Esophagus squamous epithelium (tissue), 5 donors: Measurements from ENCODE around the gene KLHL2. TPM values are rescaled to one million over a fixed set of nuclear protein-coding genes. Genes with fewer than 3 reads are reported as not detected.

ENCODE experiments used
- DNase-seq: peaks from one replicate; lab custom pipeline; 2025; lab: John Stamatoyannopoulos, UW
- H3K27ac ChIP-seq, 4 donors: fragments of 200-600 bp; sonication (generic); one replicate each; pipeline ENCODE4 v1.5.1; 2016 to 2019; ENCODE audit warnings: mild to moderate bottlenecking in 1 of 4
- H3K27me3 ChIP-seq, 4 donors: fragments of 200-600 bp; sonication (generic); 1 replicate in 3 of 4; 2 replicates in 1 of 4; pipeline versions ENCODE4 v1.5.1 to v1.6.0; 2017 to 2021; ENCODE audit warnings: antibody characterized with exemption in 1 of 4
- H3K36me3 ChIP-seq, 3 donors: fragments of 200-600 bp; sonication (generic); one replicate each; pipeline ENCODE4 v1.5.1; 2016 to 2019
- H3K4me1 ChIP-seq, 3 donors: fragments of 200-600 bp; sonication (generic); one replicate each; pipeline ENCODE4 v1.5.1; 2017 to 2019
- H3K4me3 ChIP-seq, 4 donors: fragments of 200-600 bp; sonication (generic); 1 replicate in 3 of 4; 2 replicates in 1 of 4; pipeline ENCODE4 v1.5.1; 2016 to 2019; ENCODE audit warnings: mild to moderate bottlenecking in 2 of 4, moderate library complexity in 1 of 4
- H3K9me3 ChIP-seq, 3 donors: fragments of 200-600 bp; sonication (generic); one replicate each; pipeline ENCODE4 v1.5.1; 2016 to 2019
- POLR2A ChIP-seq, 4 donors: fragments of 450-650 bp; IDR thresholded peaks; one replicate each; pipeline ENCODE4 v1.6.1; 2017; ENCODE audit warnings: antibody characterized with exemption in 4 of 4, mild to moderate bottlenecking in 4 of 4, moderate library complexity in 3 of 4
- WGBS, 2 donors: methylation state at CpG; one replicate each; pipeline ENCODE4 v1.1.5; 2018; 5-methylcytosine and 5-hydroxymethylcytosine counted together
- intact Hi-C: fragments of 100-400 bp; cut with DNase I; formaldehyde crosslinking; loops from one replicate; pipeline ENCODE4 v1.15.0; 2022
- total RNA-seq, 4 donors: library from RNA; depleted of rRNA; stranded (reverse); fragments of >200 nt; gene quantifications; one replicate each; pipeline ENCODE4 v1.1.0, GENCODE V29; 2016
- TF ChIP-seq, protein P1 (sequence below), 6 experiments: fragments of 450-650 bp in 4 of 6; fragments of 200-600 bp in 2 of 6; sonication (generic) in 2 of 6; IDR thresholded peaks; one replicate each; pipeline ENCODE4 v1.5.1; 2016 to 2019; ENCODE audit warnings: antibody characterized with exemption in 6 of 6, mild to moderate bottlenecking in 4 of 6, moderate library complexity in 4 of 6
- donor health status: DM: yes; HTN: yes; CAD: no.

The KLHL2 gene
- total RNA-seq, 4 donors from 2014 or later = 25.6 to 44.3 (median 30.8) TPM

DNA sequence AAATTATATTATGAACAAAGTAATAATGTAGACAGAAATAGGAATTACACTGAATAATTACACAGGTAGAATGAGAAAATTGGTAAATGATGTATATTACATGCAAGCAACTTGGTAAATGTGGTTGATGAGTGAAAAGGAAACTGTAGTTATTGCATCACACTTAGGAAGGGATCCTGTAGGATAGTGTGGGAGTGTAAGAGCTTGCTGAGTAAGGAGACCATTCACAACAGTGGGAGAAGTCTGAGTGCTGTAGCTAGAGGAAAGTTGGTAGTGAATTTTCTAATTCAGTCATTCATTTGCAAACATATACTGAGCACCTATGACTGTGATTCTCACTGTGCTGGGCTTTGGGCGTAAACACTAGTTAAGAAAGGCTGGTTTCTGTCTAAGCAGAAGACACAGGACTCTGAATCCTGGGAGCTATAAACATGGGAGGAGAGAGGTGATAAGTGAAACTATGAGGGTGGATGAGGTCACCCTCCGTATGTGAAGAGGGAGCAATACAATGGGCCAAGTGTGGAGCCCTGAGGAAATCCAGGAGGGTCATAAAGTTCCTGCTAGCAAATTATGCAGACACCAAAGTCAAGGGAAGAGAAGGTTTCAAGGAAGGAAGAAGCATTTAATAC lies 157.2 kb downstream of the KLHL2 start:
- no peak for TF ChIP-seq POLR2A (IDR thresholded peaks at IDR 0.05)
- TF ChIP-seq, protein P1, sequence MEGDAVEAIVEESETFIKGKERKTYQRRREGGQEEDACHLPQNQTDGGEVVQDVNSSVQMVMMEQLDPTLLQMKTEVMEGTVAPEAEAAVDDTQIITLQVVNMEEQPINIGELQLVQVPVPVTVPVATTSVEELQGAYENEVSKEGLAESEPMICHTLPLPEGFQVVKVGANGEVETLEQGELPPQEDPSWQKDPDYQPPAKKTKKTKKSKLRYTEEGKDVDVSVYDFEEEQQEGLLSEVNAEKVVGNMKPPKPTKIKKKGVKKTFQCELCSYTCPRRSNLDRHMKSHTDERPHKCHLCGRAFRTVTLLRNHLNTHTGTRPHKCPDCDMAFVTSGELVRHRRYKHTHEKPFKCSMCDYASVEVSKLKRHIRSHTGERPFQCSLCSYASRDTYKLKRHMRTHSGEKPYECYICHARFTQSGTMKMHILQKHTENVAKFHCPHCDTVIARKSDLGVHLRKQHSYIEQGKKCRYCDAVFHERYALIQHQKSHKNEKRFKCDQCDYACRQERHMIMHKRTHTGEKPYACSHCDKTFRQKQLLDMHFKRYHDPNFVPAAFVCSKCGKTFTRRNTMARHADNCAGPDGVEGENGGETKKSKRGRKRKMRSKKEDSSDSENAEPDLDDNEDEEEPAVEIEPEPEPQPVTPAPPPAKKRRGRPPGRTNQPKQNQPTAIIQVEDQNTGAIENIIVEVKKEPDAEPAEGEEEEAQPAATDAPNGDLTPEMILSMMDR (IDR thresholded peaks at IDR 0.05) = no peak
- Histone ChIP-seq H3K27ac (no peak overlapping the region), H3K27me3 (peaks cover 0 to 4% (median 0%) of the 10 kb centered on the region in 4 donors), H3K4me3 (no peak overlapping the region), H3K9me3 (no peaks in the 10 kb centered on the region), H3K4me1 (no peaks in the 10 kb centered on the region), H3K36me3 (no peaks in the 10 kb centered on the region)
- WGBS, 2 donors = 72 to 75% methylated on average over 2 of the region's 2 CpGs
- no peak for DNase-seq
- intact Hi-C loops = loop anchor here (10.0 kb wide), 1 partner anchor 100 kb away; no protein-coding TSS in a partner anchor

DNA sequence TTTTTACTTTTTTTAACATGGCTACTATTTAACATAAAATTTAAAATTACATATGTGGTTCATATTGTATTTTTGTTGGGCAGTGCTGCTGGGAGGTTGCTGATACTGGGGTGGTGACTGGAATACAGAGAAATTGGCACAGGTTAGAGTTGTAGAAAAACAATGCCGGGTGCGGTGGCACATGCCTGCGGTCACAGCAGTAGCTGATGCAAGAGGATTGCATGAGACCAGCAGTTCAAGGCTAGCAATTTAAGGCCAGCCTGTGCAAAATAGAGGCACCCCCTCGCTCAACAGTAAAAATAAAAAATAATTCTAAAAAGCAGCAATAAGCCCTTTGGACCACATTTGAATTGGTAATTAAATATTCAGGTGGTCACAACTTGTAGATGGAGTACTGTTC lies 159.7 kb downstream of the KLHL2 start:
- intact Hi-C loops = loop anchor here (10.0 kb wide), 1 partner anchor 98 kb away; no protein-coding TSS in a partner anchor

DNA sequence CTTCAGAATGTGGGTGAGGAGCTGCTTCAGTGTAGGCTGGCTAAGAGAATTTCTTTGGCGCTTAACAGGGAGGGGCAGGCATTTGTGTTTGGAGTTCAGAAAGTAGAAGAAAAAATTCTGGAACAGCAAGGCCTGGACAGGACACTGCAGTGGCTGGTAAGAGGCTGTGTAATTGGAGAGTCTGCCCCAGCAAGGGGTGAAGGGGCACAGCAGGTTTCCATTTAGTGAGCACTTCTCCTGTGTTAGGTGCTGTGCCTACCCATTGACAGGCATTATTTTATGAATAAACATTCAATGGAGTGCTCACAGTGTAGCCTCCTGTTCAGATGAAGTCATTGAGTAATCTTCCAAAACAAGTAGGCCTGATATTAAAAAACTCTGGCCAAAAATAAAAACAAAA lies 160.8 kb downstream of the KLHL2 start:
- intact Hi-C loops = loop anchor here (10.0 kb wide), 1 partner anchor 97 kb away; no protein-coding TSS in a partner anchor
- Histone ChIP-seq H3K4me3 (no peak overlapping the region), H3K27me3 (no peaks in the 10 kb centered on the region), H3K9me3 (no peaks in the 10 kb centered on the region), H3K4me1 (no peaks in the 10 kb centered on the region), H3K27ac (no peak overlapping the region), H3K36me3 (no peaks in the 10 kb centered on the region)
- no peak for DNase-seq
- 73 to 80% methylated on average over 1 of the region's 1 CpG for WGBS, 2 donors
- no peak for TF ChIP-seq POLR2A (IDR thresholded peaks at IDR 0.05)
- TF ChIP-seq, protein P1 (IDR thresholded peaks at IDR 0.05) = no peak

More for the DNA sequence above, 159.7 kb downstream of the KLHL2 start:
- H3K4me3 ChIP-seq = no peak overlapping the region
- H3K36me3 ChIP-seq = no peaks in the 10 kb centered on the region
- 79% methylated on average over 4 of the region's 4 CpGs for WGBS, 2 donors
- H3K27ac ChIP-seq = no peak overlapping the region
- no peak for DNase-seq
- TF ChIP-seq, protein P1 (IDR thresholded peaks at IDR 0.05) = no peak
- TF ChIP-seq POLR2A (IDR thresholded peaks at IDR 0.05) = no peak
- no peaks in the 10 kb centered on the region for H3K9me3 ChIP-seq
- no peaks in the 10 kb centered on the region for H3K4me1 ChIP-seq
- no peaks in the 10 kb centered on the region for H3K27me3 ChIP-seq

DNA sequence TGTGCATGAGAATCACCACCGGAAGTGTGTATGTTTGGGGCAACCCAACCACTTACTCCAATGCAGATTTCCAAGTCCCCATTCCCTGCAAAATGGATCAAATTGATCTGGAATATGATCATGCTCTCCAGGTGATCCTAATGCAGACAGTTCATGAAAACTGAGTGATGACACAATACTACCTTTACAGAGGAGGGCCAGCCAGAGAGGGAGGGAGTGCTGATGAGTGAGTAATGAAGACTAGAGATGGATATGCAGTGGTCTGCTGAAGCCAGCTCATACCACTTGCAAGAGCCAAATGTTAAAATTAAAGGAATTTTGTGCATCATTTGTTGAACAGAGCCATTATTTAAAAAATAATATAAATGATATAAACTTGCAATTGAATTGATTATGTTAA lies 161.2 kb downstream of the KLHL2 start:
- intact Hi-C loops = loop anchor here (10.0 kb wide), 1 partner anchor 96 kb away; no protein-coding TSS in a partner anchor
- WGBS, 2 donors = 87 to 100% methylated on average over 1 of the region's 1 CpG
- no peak overlapping the region for H3K27ac ChIP-seq
- DNase-seq = no peak
- TF ChIP-seq POLR2A (IDR thresholded peaks at IDR 0.05) = no peak
- TF ChIP-seq, protein P1 (IDR thresholded peaks at IDR 0.05) = no peak
- H3K4me3 ChIP-seq = no peak overlapping the region
- H3K27me3 ChIP-seq = no peaks in the 10 kb centered on the region
- H3K4me1 ChIP-seq = no peaks in the 10 kb centered on the region
- no peaks in the 10 kb centered on the region for H3K9me3 ChIP-seq
- no peaks in the 10 kb centered on the region for H3K36me3 ChIP-seq

DNA sequence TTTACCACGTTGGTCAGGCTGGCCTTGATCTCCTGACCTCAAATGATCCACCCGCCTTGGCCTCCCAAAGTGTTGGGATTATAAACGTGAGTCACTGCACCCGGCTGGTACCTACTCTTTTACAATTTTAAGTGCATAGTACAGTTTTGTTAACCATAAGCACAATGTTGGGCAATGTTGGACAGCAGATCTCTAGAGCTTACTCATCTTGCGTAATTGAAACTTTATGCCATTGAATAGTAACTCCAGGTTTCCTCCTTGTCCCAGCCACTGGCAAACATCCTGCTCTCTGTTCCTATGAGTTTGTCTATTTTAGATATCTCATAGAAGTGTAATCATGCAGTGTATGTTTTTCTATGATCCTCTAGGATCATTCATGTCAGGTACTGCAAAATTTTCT lies 162.2 kb downstream of the KLHL2 start:
- peaks cover 0 to under 1% (median 0%) of the 10 kb centered on the region in 4 donors for H3K27me3 ChIP-seq
- TF ChIP-seq, protein P1 (IDR thresholded peaks at IDR 0.05) = no peak
- TF ChIP-seq POLR2A (IDR thresholded peaks at IDR 0.05) = no peak
- 33 to 35% methylated on average over 5 of the region's 5 CpGs for WGBS, 2 donors
- H3K4me1 ChIP-seq = no peaks in the 10 kb centered on the region
- H3K9me3 ChIP-seq = no peaks in the 10 kb centered on the region
- H3K4me3 ChIP-seq = no peak overlapping the region
- no peaks in the 10 kb centered on the region for H3K36me3 ChIP-seq
- intact Hi-C loops = loop anchor here (10.0 kb wide), 1 partner anchor 95 kb away; no protein-coding TSS in a partner anchor
- no peak overlapping the region for H3K27ac ChIP-seq
- no peak for DNase-seq
